Activated CD4-positive, alpha-beta memory T cell treated with anti-CD3 and anti-CD28 coated beads for 36 hours (primary cell): ENCODE results near the gene NTM. TPM values are rescaled to one million over a fixed set of nuclear protein-coding genes. Genes with fewer than 3 reads are reported as not detected.

ENCODE experiments used
- CTCF ChIA-PET: fragments of 350-600 bp; sonication (Branson Sonifier 250); formaldehyde crosslinking; loops from one replicate; lab custom pipeline; 2021; ENCODE audit warnings: antibody characterized with exemption, inconsistent platforms; lab: Charles Lee
- POLR2A ChIA-PET: fragments of 350-600 bp; sonication (Branson Sonifier 250); formaldehyde crosslinking; loops from one replicate; lab custom pipeline; 2021; ENCODE audit warnings: antibody characterized with exemption; lab: Charles Lee
- DNase-seq: peaks from one replicate; pipeline ENCODE4 v3.0.0-alpha.2; 2020
- H3K27ac Mint-ChIP-seq: one replicate; pipeline ENCODE4 v1.8.0; 2021; ENCODE audit warnings: mixed read lengths
- H3K27me3 Mint-ChIP-seq: one replicate; pipeline ENCODE4 v1.8.0; 2021; ENCODE audit warnings: mixed read lengths
- H3K36me3 Mint-ChIP-seq: one replicate; pipeline ENCODE4 v1.8.0; 2021; ENCODE audit warnings: mixed read lengths
- H3K4me1 Mint-ChIP-seq: one replicate; pipeline ENCODE4 v1.8.0; 2021; ENCODE audit warnings: low read depth, mixed read lengths
- H3K4me3 Mint-ChIP-seq: one replicate; pipeline ENCODE4 v1.8.0; 2021; ENCODE audit warnings: mild to moderate bottlenecking, mixed read lengths
- H3K9me3 Mint-ChIP-seq: one replicate; pipeline ENCODE4 v1.8.0; 2021; ENCODE audit warnings: mixed read lengths
- intact Hi-C: fragments of 100-400 bp; cut with micrococcal nuclease; formaldehyde crosslinking; loops from one replicate; pipeline ENCODE4 v1.15.1; 2023
- total RNA-seq, 2 experiments: library from RNA; stranded (reverse); gene quantifications; one replicate each; pipeline ENCODE4 v1.2.3, GENCODE V29; 2021

NTM gene
- total RNA-seq, 2 experiments from 2014 or later = not detected

DNA sequence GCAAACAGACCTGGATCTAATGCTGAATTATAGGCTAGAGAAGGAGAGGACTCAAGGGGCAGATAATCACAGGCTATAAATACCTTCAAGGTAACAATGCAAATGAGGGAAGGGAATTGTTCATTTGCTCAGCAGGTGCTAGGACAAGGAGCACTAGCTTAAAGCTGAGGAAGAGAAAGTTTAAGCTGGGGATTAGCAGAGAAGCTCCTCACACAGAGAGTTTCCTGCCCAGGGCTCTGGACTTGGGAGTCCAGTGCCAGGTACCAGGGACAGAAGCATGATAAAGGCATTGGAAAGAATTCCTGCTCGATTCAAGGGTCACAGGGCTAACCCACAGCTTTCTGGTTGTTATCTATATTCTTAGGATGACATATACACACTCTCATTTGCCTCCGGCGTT is 509.9 kb downstream of the NTM start:
- no peaks in the 10 kb centered on the region for H3K4me1 Mint-ChIP-seq
- peaks cover 2% of the 10 kb centered on the region for H3K9me3 Mint-ChIP-seq
- POLR2A ChIA-PET = no interaction called here
- H3K4me3 Mint-ChIP-seq = no peak overlapping the region
- DNase-seq = no peak
- H3K36me3 Mint-ChIP-seq = no peaks in the 10 kb centered on the region
- no peak overlapping the region for H3K27ac Mint-ChIP-seq
- H3K27me3 Mint-ChIP-seq = no peaks in the 10 kb centered on the region
- CTCF ChIA-PET = no interaction called here
- intact Hi-C loops = no loop called here

- Mint-ChIP-seq H3K9me3 (peaks cover 2% of the 10 kb centered on the region), H3K27ac (no peak overlapping the region), H3K4me3 (no peak overlapping the region), H3K36me3 (no peaks in the 10 kb centered on the region), H3K27me3 (no peaks in the 10 kb centered on the region), H3K4me1 (no peaks in the 10 kb centered on the region)
- no peak for DNase-seq
- intact Hi-C loops = no loop called here
- ChIA-PET POLR2A (no interaction called here), CTCF (no interaction called here)
Observed at GRCh38 chr11:131880976-131881375, 510.6 kb downstream of the NTM start.

GRCh38 chr11:131883332-131883731 is 512.9 kb downstream of the NTM start:
- POLR2A ChIA-PET = no interaction called here
- Mint-ChIP-seq H3K4me1 (no peaks in the 10 kb centered on the region), H3K9me3 (peaks cover 2% of the 10 kb centered on the region), H3K27me3 (no peaks in the 10 kb centered on the region), H3K4me3 (no peak overlapping the region), H3K36me3 (no peaks in the 10 kb centered on the region), H3K27ac (no peak overlapping the region)
- no peak for DNase-seq
- intact Hi-C loops = no loop called here
- CTCF ChIA-PET = no interaction called here

DNA sequence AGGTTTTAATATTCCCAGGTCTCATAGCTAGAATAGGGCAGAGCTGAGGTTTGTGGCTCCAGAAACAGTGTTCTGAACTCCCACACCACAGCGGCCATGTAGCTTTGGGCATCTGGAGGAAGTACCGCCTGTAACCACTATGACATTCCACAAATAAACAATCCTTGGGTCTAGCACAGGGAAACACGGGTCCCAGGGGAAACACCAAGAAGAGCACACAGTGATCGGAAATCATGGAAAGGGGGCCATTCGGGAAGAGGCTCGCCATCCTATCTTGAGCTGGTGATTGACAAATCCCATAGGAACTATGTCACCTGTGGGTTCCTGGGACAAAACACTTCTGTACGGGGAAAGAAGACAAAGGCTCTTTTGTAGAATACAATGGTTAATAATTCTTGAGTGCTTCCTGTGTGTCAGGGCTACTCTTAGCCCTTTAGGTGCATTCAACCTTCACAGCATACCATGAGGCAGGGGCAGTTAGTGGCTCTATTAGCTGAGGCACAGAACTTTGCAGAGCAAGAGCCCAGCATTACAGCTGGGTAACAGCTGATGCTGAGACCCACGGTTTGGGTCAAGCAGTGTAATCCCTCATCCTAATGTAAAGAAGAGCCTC is 514.2 kb downstream of the NTM start:
- intact Hi-C loops = no loop called here
- Mint-ChIP-seq H3K27ac (no peak overlapping the region), H3K9me3 (peaks cover 2% of the 10 kb centered on the region), H3K4me3 (no peak overlapping the region), H3K27me3 (no peaks in the 10 kb centered on the region), H3K36me3 (no peaks in the 10 kb centered on the region), H3K4me1 (no peaks in the 10 kb centered on the region)
- ChIA-PET POLR2A (no interaction called here), CTCF (no interaction called here)
- DNase-seq = no peak

DNA sequence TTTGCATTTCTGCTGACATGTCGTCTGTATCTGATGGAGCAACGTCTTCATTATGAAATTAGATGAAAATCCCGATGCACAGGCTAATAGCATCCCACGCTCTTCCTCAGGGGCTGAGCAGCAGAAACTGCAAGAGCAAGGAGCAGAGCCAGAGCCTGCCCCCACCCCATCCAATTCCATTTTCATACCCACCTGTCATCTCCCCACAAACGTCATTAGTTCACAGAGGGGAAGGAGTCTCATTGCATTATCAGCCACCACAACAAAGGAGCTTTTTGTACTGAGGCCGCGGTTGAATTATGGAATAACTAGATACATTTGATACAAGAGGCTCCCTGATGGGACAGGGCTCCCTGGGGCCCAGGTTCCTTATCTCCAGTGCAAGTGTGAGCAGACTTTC is 515.0 kb downstream of the NTM start:
- H3K36me3 Mint-ChIP-seq = no peaks in the 10 kb centered on the region
- intact Hi-C loops = no loop called here
- ChIA-PET CTCF (no interaction called here), POLR2A (no interaction called here)
- no peaks in the 10 kb centered on the region for H3K4me1 Mint-ChIP-seq
- no peaks in the 10 kb centered on the region for H3K27me3 Mint-ChIP-seq
- no peak overlapping the region for H3K27ac Mint-ChIP-seq
- H3K9me3 Mint-ChIP-seq = peaks cover 2% of the 10 kb centered on the region
- no peak overlapping the region for H3K4me3 Mint-ChIP-seq
- DNase-seq = no peak

DNA sequence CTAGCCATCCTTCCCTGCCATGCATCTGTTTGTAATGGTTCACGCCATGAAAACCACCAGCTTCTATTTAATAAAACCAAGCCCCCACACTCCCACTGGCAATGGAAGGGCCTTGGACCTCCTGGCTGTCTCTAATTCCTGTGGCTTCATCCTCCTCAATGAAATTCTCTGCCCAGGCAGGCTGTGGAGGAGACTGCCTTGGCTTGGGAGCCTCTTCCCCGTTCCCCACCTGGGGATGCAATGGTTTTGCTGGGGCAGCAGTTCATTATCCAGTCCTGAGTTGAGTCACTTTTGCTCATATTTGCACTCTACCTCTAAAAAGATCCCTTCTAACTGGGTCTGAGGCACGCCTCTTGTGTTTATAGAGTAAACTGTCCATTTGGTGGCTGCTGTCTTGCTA is 515.8 kb downstream of the NTM start:
- CTCF ChIA-PET = no interaction called here
- intact Hi-C loops = no loop called here
- no peaks in the 10 kb centered on the region for H3K4me1 Mint-ChIP-seq
- no peak overlapping the region for H3K27ac Mint-ChIP-seq
- no peak overlapping the region for H3K4me3 Mint-ChIP-seq
- no peak for DNase-seq
- H3K27me3 Mint-ChIP-seq = no peaks in the 10 kb centered on the region
- no peaks in the 10 kb centered on the region for H3K36me3 Mint-ChIP-seq
- peaks cover 2% of the 10 kb centered on the region for H3K9me3 Mint-ChIP-seq
- POLR2A ChIA-PET = no interaction called here

DNA sequence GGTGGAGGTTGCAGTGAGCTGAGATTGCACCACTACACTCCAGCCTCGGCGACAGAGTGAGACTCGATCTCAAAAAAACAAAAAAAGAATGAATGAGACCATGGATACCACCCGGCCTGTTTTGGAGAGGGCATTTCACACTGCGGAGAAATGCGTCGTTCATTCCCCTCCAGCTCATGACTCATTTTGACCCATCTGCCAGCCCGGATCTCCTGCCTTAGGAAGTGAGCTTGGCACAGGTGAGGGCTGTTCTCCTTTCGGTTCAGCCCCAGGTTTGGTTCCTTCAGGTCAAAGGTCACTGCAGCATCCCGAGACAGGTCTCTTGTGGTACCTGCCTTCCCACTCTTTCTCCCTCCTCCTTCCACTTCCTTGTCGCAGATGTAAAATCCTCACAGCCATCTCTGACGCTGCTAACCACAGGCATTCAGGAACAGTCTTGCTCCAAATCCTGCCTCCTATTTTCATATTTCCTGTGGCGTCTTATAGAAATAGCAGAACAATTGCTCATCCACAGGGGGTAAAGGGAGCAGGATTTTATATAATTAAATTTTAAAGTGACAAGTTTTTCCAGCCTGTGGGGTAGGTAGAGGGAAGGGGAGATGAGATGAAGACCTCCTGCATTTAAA is 517.9 kb downstream of the NTM start:
- POLR2A ChIA-PET = no interaction called here
- CTCF ChIA-PET = no interaction called here
- no peak overlapping the region for H3K4me3 Mint-ChIP-seq
- intact Hi-C loops = no loop called here
- no peaks in the 10 kb centered on the region for H3K36me3 Mint-ChIP-seq
- no peak for DNase-seq
- no peak overlapping the region for H3K27ac Mint-ChIP-seq
- H3K4me1 Mint-ChIP-seq = no peaks in the 10 kb centered on the region
- no peaks in the 10 kb centered on the region for H3K27me3 Mint-ChIP-seq
- H3K9me3 Mint-ChIP-seq = no peaks in the 10 kb centered on the region

GRCh38 chr11:131889146-131889577 is 518.7 kb downstream of the NTM start:
- Mint-ChIP-seq H3K27ac (no peak overlapping the region), H3K9me3 (no peaks in the 10 kb centered on the region), H3K27me3 (no peaks in the 10 kb centered on the region), H3K4me1 (no peaks in the 10 kb centered on the region), H3K4me3 (no peak overlapping the region), H3K36me3 (no peaks in the 10 kb centered on the region)
- intact Hi-C loops = no loop called here
- ChIA-PET CTCF (no interaction called here), POLR2A (no interaction called here)
- no peak for DNase-seq

DNA sequence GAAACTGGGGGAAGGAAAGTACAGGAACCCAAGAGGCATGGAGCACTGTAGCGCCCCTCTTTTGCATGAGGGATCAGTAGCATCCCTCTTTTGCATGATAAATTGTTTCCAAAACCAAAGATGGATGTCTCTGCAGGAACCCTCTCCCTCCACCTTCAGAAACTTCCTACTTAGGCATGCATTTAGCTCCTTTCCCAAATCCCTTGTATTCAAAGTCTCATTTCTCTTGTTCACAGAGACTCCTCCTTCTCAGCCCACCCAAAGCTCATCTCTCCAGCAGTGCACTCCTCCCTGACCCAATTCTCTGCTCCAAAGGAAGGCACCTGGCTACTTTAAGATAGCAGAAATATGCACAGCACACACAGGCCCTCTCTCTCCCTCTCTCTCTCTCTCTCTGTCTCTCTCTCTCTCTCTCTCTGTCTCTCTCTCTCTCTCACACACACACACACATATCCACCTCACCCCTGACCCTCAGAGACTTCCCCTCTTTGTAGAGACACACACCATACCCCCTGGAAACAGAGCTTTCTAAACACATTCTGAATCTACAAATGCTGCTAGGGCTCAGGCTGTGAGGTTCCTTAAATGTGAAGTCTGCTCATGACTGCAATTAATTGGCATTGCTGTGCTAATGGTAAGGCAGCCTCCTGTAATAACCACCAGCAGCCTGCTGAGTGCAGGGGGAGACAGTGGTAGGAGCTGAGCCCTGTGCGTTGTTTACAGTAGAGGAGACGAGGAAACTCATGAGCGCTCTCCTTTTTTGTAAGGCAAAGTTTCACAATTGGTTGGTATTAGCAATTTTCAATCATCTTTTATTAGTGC is 519.6 kb downstream of the NTM start:
- H3K36me3 Mint-ChIP-seq = no peaks in the 10 kb centered on the region

DNA sequence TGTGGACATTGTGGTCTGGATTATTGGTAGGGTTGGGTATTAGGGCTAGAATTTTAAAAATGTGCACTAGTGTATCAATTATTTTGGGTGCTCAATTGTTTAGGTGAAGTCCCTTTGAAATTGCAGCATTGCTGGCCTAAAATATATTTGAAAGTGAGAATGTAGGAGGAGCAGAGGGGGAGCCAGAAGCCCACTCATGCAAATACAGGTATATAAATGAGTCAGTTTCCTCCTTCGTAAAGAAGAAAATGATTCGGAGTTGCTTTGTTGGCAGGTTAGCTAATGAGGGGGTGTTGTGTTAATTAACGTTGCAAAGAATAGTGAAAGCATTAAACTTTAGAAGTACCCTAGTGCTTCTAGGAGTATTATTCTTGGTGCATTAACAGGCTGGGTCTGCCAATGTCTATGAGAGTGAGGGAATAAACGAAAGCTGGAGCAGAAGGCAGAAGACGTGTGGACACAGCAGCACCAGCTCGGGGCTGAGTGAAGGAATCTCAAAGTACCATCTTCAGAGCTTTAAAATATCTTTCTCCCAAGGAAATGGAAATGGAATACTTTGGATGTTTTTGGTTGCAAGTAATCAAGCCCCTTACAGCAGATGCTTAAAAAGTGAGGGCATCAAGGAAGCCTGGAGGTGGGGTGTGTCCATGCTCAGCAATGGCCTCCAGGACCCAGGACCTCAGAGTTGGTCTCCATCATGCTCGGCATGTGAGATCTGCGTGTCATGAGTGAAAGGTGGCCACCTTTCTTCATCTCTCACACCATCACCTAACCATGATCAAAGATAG is 522.9 kb downstream of the NTM start:
- no peaks in the 10 kb centered on the region for H3K27me3 Mint-ChIP-seq
- no peak for DNase-seq
- POLR2A ChIA-PET = no interaction called here
- H3K4me1 Mint-ChIP-seq = no peaks in the 10 kb centered on the region
- CTCF ChIA-PET = no interaction called here
- H3K36me3 Mint-ChIP-seq = no peaks in the 10 kb centered on the region
- H3K27ac Mint-ChIP-seq = no peak overlapping the region
- intact Hi-C loops = no loop called here
- no peak overlapping the region for H3K4me3 Mint-ChIP-seq
- no peaks in the 10 kb centered on the region for H3K9me3 Mint-ChIP-seq

More for the DNA sequence above, 519.6 kb downstream of the NTM start:
- H3K27ac Mint-ChIP-seq = no peak overlapping the region
- no peak for DNase-seq
- CTCF ChIA-PET = no interaction called here
- no peaks in the 10 kb centered on the region for H3K4me1 Mint-ChIP-seq
- no peaks in the 10 kb centered on the region for H3K27me3 Mint-ChIP-seq
- no peak overlapping the region for H3K4me3 Mint-ChIP-seq
- no peaks in the 10 kb centered on the region for H3K9me3 Mint-ChIP-seq
- intact Hi-C loops = no loop called here
- POLR2A ChIA-PET = no interaction called here

GRCh38 chr11:131893988-131894387 is 523.6 kb downstream of the NTM start:
- Mint-ChIP-seq H3K9me3 (no peaks in the 10 kb centered on the region), H3K4me3 (no peak overlapping the region), H3K4me1 (no peaks in the 10 kb centered on the region), H3K27ac (no peak overlapping the region), H3K27me3 (no peaks in the 10 kb centered on the region), H3K36me3 (no peaks in the 10 kb centered on the region)
- POLR2A ChIA-PET = no interaction called here
- CTCF ChIA-PET = no interaction called here
- intact Hi-C loops = no loop called here
- no peak for DNase-seq
